GM19035 (cell line): ENCODE results near the gene THRA.

Experiments
- ATAC-seq: cut with Tn5 transposase; IDR thresholded peaks from one replicate; pipeline ENCODE4 v1.9.1; 2021; ENCODE audit not compliant: unreplicated experiment

Gene THRA

GRCh38 chr17:40025991-40026815, 36.6 kb upstream of the THRA start:
- ATAC-seq: no peak

DNA sequence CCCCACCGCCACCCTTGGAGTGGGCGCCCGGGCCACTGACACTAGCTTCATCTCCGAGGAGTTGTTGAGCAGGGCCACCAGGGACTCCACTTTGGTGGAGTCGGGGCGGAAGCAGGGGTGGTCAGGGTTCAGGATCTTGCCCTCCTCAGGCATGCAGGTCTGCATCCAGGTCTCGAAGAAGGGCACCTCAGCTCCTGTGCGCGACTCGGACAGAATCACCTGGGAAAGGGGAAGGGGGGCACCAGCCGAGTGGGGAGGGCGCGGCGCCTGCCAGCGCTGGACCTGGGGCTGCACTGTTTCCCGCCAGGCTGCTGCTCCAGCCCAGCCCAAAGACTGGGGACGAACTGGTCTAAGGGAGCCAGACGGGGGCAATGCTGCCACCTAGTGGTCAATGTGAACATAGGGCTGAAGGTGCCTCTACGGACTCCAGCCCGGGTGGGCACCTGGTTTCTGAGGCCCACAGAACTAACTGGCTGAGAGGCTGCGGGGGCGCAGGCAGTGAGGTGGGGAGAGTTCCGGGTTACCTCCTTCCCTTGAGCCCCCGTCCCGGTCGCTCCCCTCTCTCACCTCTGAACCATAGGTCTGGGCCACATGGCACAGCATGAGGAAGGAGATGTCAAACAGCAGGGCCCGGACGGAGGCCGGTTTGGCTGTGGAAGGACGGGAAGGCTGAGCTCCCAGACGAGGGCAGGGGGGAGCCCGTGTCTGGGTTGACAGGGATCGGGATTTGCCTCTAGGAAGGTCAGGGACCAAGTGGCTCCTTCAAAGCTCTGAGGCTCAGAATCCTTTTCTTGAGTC, 35.8 kb upstream of the THRA start:
- no peak for ATAC-seq

GRCh38 chr17:40027614-40028012, 35.2 kb upstream of the THRA start:
- no peak for ATAC-seq

- ATAC-seq: no peak
Measured at GRCh38 chr17:40028595-40028994, 34.2 kb upstream of the THRA start.

- ATAC-seq: no peak
Measured at GRCh38 chr17:40031706-40032105, 31.1 kb upstream of the THRA start.

GRCh38 chr17:40032322-40033320, 30.1 kb upstream of the THRA start:
- no peak for ATAC-seq

GRCh38 chr17:40033339-40033738, 29.4 kb upstream of the THRA start:
- ATAC-seq: no peak

DNA sequence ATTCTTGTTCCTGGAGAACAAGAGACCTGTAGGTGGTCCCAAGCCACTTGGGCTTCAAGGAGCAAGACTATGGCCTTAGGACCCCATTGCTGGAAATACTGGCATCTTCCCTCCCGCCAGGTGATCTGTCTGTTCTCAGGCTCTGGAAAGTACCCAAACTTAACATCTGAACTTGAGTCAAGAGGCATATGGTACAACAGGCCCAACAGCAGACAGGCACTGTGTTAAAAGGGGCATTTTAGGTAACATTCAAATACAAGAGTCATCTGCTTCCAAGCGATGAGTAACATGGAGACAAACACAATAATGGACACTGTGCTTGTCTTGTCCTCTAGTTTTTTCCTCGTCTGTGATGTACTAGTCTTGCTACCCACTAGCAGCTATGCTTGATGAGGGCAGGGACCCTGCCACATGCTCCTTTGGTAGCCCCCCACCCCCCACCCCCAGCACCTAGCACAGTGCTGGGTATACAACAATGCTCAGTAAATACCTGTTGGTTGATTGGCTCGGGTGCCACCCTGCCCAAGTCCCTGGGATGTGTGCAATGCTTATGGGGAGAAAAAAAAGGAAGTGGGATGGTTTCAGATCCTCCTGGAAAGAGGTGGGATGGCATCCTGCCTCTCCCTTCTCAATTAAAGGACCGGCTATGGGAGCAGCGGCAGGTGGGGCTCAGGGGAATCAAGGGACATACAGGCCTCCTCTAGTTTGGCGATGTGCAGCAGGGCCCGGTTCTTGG, 28.2 kb upstream of the THRA start:
- ATAC-seq: no peak

GRCh38 chr17:40035162-40035559, 27.6 kb upstream of the THRA start:
- no peak for ATAC-seq

GRCh38 chr17:40038882-40039513, 23.8 kb upstream of the THRA start:
- ATAC-seq: no peak

- ATAC-seq: no peak
Measured at GRCh38 chr17:40041196-40041595, 21.6 kb upstream of the THRA start.

DNA sequence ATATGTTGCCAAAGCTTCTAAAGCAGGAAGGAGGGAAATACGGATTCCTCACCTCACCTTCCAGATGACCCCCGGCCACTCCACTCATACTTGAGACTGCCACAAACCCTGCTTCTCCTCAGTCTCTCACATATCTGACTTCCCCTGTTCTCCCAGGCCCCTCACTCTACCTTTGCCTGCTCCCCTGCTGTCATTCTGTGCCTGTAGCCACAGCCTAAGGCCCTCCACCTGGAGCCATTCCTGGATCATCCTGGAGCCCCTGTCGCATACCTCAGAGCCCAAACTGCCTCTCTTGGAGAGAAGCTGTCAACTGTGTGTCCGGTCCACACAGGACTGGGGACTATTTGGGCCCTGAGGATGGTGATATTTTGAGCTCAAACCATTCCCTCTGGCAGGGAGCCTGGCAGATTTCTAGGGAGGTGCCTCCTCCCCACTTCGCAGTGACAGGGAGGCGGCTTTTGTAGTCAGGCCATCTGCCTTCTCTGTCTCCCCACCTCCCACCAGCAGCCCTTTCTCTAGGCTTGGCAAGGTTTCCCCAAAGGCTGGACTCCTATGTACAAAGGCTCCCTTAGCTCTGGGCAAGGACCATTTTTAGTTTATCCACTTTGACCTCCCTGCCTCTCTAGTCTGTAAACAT, 6.3 kb upstream of the THRA start:
- no peak for ATAC-seq

DNA sequence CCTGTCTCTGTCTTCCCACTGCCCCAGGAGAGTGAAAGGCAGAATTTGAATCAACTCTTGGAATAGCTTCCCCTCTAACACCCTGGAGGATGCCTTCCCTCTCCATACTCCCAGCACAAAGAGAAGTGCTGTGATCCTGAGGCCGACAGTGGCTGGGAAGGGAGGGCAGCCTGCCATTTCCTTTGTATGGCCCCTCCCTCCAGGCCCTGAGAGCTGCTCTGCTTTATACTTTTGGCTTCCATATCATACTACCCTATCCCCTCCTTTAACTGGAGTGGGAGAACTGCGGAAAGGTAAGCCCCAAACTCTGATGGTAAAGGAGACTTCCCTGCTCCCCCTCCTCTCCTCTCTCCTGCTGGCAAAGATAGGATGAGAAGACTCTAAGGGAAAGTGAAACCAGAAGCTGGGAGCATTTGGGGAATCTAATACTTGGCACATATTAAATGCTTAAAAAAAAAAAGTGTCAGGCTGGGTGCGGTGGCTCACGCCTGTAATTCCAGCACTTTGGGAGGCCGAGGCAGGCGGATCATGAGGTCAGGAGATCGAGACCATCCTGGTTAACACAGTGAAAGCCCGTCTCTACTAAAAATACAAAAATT, 4.5 kb upstream of the THRA start:
- no peak for ATAC-seq

DNA sequence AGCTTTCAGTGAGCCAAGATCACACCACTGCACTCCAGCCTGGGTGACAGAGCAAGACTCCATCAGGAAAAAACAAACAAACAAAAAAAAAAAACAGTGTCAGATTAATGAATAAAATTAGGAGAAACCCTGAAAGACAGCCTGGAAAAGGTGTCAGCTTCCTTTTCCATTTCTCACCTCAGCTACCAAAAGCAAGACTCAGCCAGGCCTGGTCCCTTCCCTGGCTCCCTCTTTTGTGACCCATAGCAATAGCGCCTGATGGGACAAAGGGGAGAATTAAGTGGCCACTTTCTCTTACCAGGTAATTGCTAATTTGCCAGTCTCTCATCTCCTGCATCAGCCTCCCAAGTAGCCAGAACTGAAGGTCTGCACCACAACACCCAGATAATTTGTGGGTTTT, 3.9 kb upstream of the THRA start:
- no peak for ATAC-seq

DNA sequence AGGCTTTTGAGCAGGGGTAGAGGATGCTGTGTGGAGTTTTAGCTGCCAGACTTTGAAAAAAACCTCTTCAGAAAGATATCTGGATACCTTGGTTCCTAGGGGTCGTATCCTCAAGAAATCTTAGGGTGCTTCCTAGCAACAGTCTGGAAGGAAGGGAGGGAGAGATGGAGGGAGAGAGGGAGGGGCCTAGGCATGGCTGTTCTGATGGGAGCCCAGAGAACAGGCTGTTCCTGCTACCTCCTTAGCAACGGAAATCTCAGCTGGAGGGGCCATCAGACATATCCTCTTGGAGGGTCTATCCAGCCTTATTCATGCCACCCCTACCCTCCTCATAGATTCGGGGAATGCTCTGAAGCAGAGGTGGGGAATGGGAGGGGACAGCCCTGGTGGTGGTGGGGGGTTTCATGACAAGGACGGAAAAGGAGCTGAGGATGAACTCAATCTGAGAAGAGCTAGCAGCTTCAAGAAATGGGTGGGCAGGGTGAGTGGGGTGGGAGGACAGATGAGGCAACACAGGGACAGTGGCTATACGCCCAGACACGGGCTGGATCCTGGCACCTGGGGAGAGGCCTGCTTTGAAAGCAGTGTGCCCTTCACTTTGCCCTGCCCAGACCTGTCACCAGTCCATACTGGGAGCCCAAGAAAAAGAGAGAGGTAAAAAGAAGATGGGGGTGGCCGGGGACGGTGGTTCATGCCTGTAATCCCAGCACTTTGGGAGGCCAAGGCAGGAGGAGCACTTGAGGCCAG, 2.9 kb upstream of the THRA start:
- ATAC-seq: no peak

GRCh38 chr17:40060887-40061608, 1.7 kb upstream of the THRA start:
- no peak for ATAC-seq

DNA sequence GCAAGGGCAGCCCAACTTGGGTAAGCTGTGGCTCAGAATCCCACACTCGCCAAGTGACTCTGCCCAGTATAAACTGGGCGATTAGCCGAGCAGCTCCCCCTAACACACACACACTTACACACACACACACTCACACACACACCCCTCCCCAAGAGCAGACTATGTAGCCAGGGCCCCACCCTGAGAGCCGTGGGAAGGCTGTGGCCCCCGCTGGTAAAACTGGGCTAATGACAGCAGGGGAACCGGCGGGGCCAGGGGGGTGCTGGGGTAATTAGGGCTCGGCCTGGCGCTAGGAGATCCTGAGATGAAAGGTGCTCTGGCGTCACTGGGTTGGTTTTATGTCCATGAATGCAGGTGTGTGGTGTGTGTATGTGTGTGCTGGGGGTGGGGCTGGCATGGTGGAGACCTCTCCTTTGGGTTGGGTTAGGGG, 1.1 kb upstream of the THRA start:
- ATAC-seq: no peak
